SK-N-MC (cell line): ENCODE data around the gene SH3PXD2A.

Experiments
- EZH2 ChIP-seq: fragments of 200-600 bp; sonication (generic); IDR thresholded peaks from one replicate; pipeline ENCODE4 v1.6.1; 2017; ENCODE audit warnings: antibody characterized with exemption
- POLR2AphosphoS5 ChIP-seq: IDR thresholded peaks from 2 replicates; pipeline ENCODE4 v1.6.1; 2012; ENCODE audit warnings: mild to moderate bottlenecking, low read depth, low read length, borderline replicate concordance

GRCh38 chr10:103890688-103891087 is 35.3 kb upstream of the SH3PXD2A start:
- no peak for TF ChIP-seq POLR2AphosphoS5
- TF ChIP-seq EZH2: no peak
